22Rv1 (cell line): ENCODE data around the gene CEBPA.

ENCODE experiments used
- H3K27ac ChIP-seq: fragments of 450-650 bp; 2 replicates; pipeline ENCODE4 v1.5.1; 2017
- CTCF ChIP-seq: fragments of 450-650 bp; IDR thresholded peaks from 2 replicates; pipeline ENCODE4 v1.5.1; 2017; ENCODE audit warnings: mild to moderate bottlenecking
- ZFX ChIP-seq: fragments of 450-650 bp; IDR thresholded peaks from 2 replicates; pipeline ENCODE4 v1.6.1; 2017; ENCODE audit warnings: antibody characterized with exemption, borderline replicate concordance

CEBPA gene

DNA sequence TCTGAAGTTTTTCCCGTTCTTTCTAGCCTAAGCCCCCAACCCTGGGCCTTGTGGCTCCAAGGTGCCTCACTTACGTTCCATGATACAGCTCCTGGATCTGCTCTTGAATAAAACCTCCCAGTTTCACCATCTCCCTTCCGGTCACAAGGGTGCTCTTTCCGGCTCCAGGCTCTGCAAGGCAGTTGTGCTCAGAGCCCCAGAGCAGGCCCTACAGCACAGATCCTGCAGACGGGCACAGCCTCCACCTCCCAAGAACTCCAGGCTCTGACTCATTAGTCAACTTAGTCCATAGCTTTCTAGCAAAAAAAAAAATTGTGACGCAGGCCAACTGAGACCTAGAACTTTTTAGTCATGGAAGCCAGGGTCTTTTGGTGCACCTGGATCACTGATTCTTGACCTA is 42.8 kb downstream of the CEBPA start:
- no peak overlapping the region for H3K27ac ChIP-seq
- TF ChIP-seq CTCF (no peak), ZFX (no peak)

DNA sequence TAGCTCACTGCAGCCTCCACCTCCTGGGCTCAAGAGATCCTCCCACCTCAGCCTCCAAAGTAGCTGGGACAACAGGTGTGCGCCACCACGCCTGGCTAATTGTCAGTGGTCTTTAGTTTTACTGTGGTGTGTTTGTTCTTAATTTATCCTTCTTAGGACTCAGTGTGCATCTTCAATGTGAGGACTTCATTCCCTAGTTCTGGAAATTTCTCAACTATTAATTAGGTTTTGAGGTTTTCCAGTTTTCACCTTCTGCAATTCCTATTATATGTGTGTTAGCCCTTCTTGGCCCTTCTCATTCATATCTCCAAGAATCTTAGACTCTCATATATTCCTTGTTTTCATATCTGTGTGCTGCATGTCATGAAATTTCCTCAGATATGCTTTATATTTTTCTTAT is 44.5 kb downstream of the CEBPA start:
- no peak overlapping the region for H3K27ac ChIP-seq
- TF ChIP-seq ZFX, result no peak
- no peak for TF ChIP-seq CTCF

DNA sequence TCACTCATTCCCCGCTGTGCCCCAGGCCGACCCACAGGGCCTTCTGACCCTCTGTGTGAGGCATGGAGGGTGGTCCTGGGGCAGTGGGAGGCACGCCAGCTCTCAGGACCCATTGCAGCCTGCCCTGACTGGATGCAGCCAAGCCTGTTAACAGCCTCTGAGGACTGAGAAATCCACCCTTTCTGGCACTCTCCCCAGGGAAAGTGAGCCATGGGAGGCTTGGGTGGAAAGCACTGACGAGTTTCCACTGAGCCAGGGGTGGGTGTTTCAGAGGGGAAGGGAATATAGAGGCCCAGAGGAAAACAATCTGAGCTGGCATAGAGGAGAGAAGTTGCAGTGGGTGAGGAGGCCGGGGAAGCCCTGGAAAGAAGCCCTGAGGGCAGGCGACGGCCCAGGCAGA is 46.1 kb downstream of the CEBPA start:
- TF ChIP-seq ZFX (no peak), CTCF (no peak)
- no peak overlapping the region for H3K27ac ChIP-seq

- H3K27ac ChIP-seq, result no peak overlapping the region
- TF ChIP-seq CTCF, result no peak
- no peak for TF ChIP-seq ZFX
Measured at GRCh38 chr19:33255781-33256180, 46.6 kb downstream of the CEBPA start.

DNA sequence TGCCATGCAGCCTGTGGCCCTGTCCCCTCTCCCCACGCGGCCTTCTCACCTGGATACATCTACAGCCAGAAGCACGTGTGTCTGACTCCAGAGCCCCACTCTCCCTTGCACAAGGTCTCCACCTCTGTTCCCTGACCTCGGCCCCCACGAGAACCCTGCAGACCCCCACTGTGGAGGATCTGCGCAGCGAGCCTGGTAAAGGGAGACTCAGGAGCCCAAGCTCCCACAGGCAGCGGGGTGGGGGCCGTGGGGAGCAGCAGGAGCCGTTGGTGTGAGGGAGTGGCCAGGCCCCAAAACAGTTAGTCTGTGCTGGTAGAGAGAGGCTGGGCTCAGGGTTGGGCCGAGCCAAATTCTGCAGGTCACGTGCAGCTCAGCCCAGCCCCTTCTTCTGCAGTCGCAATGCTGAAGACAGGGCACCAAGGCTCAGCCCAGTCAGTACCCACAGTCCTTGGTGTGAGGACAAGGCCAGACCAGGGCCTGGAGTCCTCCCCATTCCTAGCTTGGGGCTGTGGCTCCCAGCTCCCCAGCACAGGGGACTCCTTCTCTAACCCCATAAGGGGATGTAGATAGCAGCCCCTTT is 48.0 kb downstream of the CEBPA start:
- TF ChIP-seq CTCF (no peak), ZFX (no peak)
- H3K27ac ChIP-seq, result no peak overlapping the region

GRCh38 chr19:33252971-33253370 is 49.4 kb downstream of the CEBPA start:
- H3K27ac ChIP-seq, result no peak overlapping the region
- TF ChIP-seq CTCF (no peak), ZFX (no peak)

DNA sequence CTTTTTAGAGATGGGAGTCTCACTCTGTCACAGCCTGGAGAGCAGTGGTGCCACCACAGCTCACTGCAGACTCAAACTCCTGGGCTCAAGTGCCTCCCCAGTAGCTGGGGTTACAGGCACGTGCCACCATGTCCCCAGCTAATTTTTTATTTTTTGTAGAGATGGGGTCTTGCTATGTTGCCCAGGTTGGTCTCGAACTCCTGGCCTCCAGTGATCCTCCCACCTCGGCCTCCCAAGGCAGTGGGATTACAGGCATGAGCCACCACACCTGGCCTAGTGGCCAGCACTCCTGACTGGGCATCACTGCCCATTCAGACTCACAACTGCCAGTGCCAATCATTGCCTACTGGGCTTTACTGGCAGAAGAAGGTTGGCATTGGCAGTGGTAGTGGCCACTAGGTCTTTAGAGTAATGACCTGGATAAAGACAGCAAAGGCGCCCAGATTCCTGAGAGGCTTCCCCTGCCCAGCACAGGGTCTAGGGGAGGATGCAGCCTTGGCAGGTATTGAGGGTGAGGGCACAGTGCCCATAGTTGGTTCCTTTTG is 49.8 kb downstream of the CEBPA start:
- H3K27ac ChIP-seq, result no peak overlapping the region
- TF ChIP-seq CTCF (no peak), ZFX (no peak)
